Endothelial cell of umbilical vein (primary cell): Measurements from ENCODE around the gene SEC16B. TPM values are rescaled to one million over a fixed set of nuclear protein-coding genes. Genes with fewer than 3 reads are reported as not detected.

ENCODE experiments used
- BruUV-seq: library from RNA; stranded (reverse); fragments of 400-500 nt; replicated peaks from 2 replicates; lab custom pipeline; 2021; lab: Mats Ljungman, UMichigan
- CTCF ChIA-PET: fragments of 300-600, 350-600 bp; sonication (Branson Sonifier 250); formaldehyde crosslinking; loops from one replicate; lab custom pipeline; 2021; ENCODE audit warnings: antibody characterized with exemption, inconsistent platforms; lab: Charles Lee
- POLR2A ChIA-PET: fragments of 300-600, 350-600 bp; sonication (Branson Sonifier 250); formaldehyde crosslinking; loops from one replicate; lab custom pipeline; 2021; ENCODE audit warnings: antibody characterized with exemption, inconsistent platforms; lab: Charles Lee
- DNase-seq: peaks from one replicate; pipeline ENCODE4 v3.0.0-alpha.2; 2011; ENCODE audit warnings: low read depth, low spot score
- FAIRE-seq: peaks from 2 replicates; lab custom pipeline; 2011; peaks lifted over from hg19 to GRCh38; lab: Jason Lieb, UNC
- H2AFZ ChIP-seq: 2 replicates; pipeline ENCODE4 v1.6.0; 2012; ENCODE audit warnings: low read depth, low read length, control low read depth, inconsistent platforms
- H3K27ac ChIP-seq: 2 replicates; pipeline ENCODE4 v1.5.1; 2011; ENCODE audit warnings: low read depth, mild to moderate bottlenecking, control low read depth, low read length, moderate library complexity; ENCODE audit not compliant: insufficient read depth
- H3K27me3 ChIP-seq, 2 experiments: 2 replicates each; pipeline versions ENCODE4 v1.6.0 to v1.6.1; 2011; ENCODE audit warnings: low read length in 2 of 2, mixed read lengths in 1 of 2; ENCODE audit not compliant: control insufficient read depth in 2 of 2, insufficient read depth in 2 of 2
- H3K36me3 ChIP-seq, 2 experiments: 2 replicates in 1 of 2; 3 replicates in 1 of 2; pipeline ENCODE4 v1.5.1; 2011; ENCODE audit warnings: low read length in 2 of 2, mild to moderate bottlenecking in 1 of 2, moderate library complexity in 1 of 2; ENCODE audit not compliant: control insufficient read depth in 2 of 2, insufficient read depth in 2 of 2; ENCODE audit errors: extremely low read depth in 1 of 2
- H3K4me1 ChIP-seq: 3 replicates; pipeline ENCODE4 v1.5.1; 2011; ENCODE audit warnings: mild to moderate bottlenecking, low read length; ENCODE audit not compliant: control insufficient read depth, insufficient read depth; ENCODE audit errors: extremely low read depth
- H3K4me2 ChIP-seq: 2 replicates; pipeline ENCODE4 v1.6.1; 2011; ENCODE audit warnings: low read length, control low read depth, mixed read lengths; ENCODE audit not compliant: insufficient read depth
- H3K4me3 ChIP-seq, 3 experiments: fragments of 200-600 bp in 1 of 3; sonication (generic), shearing (Covaris generic) in 1 of 3; replicated peaks in 1 of 3; 2 replicates each; pipeline ENCODE4 v1.5.1; 2011 to 2016; ENCODE audit warnings: control low read depth in 3 of 3, low read length in 3 of 3, mild to moderate bottlenecking in 2 of 3, inconsistent platforms in 1 of 3, low read depth in 1 of 3, moderate library complexity in 1 of 3; ENCODE audit not compliant: insufficient read depth in 1 of 3
- H3K79me2 ChIP-seq: 2 replicates; pipeline ENCODE4 v1.6.0; 2012; ENCODE audit warnings: low read length, inconsistent platforms; ENCODE audit not compliant: control insufficient read depth, insufficient read depth
- H3K9ac ChIP-seq: replicated peaks from 2 replicates; pipeline ENCODE3; 2011; ENCODE audit warnings: low read length, control low read depth; ENCODE audit not compliant: insufficient read depth; ENCODE audit errors: extremely low read depth
- H3K9me1 ChIP-seq: replicated peaks from 3 replicates; pipeline ENCODE4 v1.6.0; 2011; ENCODE audit warnings: mild to moderate bottlenecking, low read length; ENCODE audit not compliant: control insufficient read depth, insufficient read depth; ENCODE audit errors: extremely low read depth
- H3K9me3 ChIP-seq: replicated peaks from 2 replicates; pipeline ENCODE4 v1.5.1; 2012; ENCODE audit warnings: low read length, inconsistent platforms; ENCODE audit not compliant: control insufficient read depth, insufficient read depth
- H4K20me1 ChIP-seq: replicated peaks from 2 replicates; pipeline ENCODE3; 2011; ENCODE audit warnings: mild to moderate bottlenecking, low read length; ENCODE audit not compliant: control insufficient read depth, insufficient read depth; ENCODE audit errors: extremely low read depth
- CTCF ChIP-seq, 2 donors: IDR thresholded peaks; 1 replicate in 1 of 2; 2 replicates in 1 of 2; pipeline ENCODE4 v1.5.1; 2011; ENCODE audit warnings: low read length in 2 of 2, mild to moderate bottlenecking in 2 of 2, moderate library complexity in 2 of 2, control low read depth in 1 of 2, inconsistent platforms in 1 of 2, low read depth in 1 of 2; ENCODE audit not compliant: insufficient read depth in 1 of 2; ENCODE audit errors: extremely low read depth in 1 of 2
- EZH2 ChIP-seq: IDR thresholded peaks from 2 replicates; pipeline ENCODE4 v1.6.1; 2012; ENCODE audit warnings: borderline replicate concordance, low read depth, mild to moderate bottlenecking, moderate library complexity, low read length, inconsistent platforms; ENCODE audit not compliant: severe bottlenecking
- FOS ChIP-seq: IDR thresholded peaks from 2 replicates; pipeline ENCODE4 v1.6.1; 2011; ENCODE audit warnings: mild to moderate bottlenecking, low read length, moderate library complexity, borderline replicate concordance; ENCODE audit not compliant: insufficient read depth
- GATA2 ChIP-seq: IDR thresholded peaks from 2 replicates; pipeline ENCODE4 v1.7.0; 2011; ENCODE audit warnings: low read depth, mild to moderate bottlenecking, moderate library complexity, mixed read lengths, low read length; ENCODE audit not compliant: insufficient read length, insufficient read depth
- JUN ChIP-seq: IDR thresholded peaks from 2 replicates; pipeline ENCODE4 v1.6.1; 2011; ENCODE audit warnings: borderline replicate concordance, low read depth; ENCODE audit not compliant: insufficient read length, insufficient read depth
- MAX ChIP-seq: IDR thresholded peaks from 2 replicates; pipeline ENCODE4 v1.6.1; 2011; ENCODE audit not compliant: insufficient read depth, insufficient read length
- MYC ChIP-seq: IDR thresholded peaks from one replicate; pipeline ENCODE4 v1.6.1; 2011; ENCODE audit warnings: mild to moderate bottlenecking, low read depth, low read length
- POLR2A ChIP-seq: IDR thresholded peaks from 2 replicates; pipeline ENCODE4 v1.6.1; 2012; ENCODE audit warnings: low read depth, mild to moderate bottlenecking, control low read depth, low read length
- POLR2AphosphoS5 ChIP-seq: IDR thresholded peaks from 2 replicates; pipeline ENCODE4 v1.6.1; 2012; ENCODE audit warnings: low read depth, mild to moderate bottlenecking, control low read depth, low read length, moderate library complexity; ENCODE audit not compliant: insufficient read depth
- dilution Hi-C: fragments of 300-500 bp; cut with MboI; formaldehyde crosslinking; loops from one replicate; pipeline ENCODE4 v1.15.0; 2019; ENCODE audit warnings: low sequenced_read_pairs; ENCODE audit not compliant: extremely low pct_ligation_motif_present
- intact Hi-C: fragments of 100-400 bp; cut with micrococcal nuclease; formaldehyde crosslinking; loops from one replicate; pipeline ENCODE4 v1.10.0; 2022
- polyA plus RNA-seq, 4 experiments: library from polyadenylated mRNA; depleted of rRNA in 3 of 4; stranded (reverse) in 3 of 4; unstranded in 1 of 4; fragments of >200 nt; gene quantifications; 2 replicates each; pipeline versions ENCODE4 v1.2.1 to v1.2.3, GENCODE V29; 2011 to 2012; ENCODE audit warnings: missing spikeins in 1 of 4
- total RNA-seq: library from RNA; stranded (reverse); gene quantifications from 2 replicates; pipeline ENCODE4 v1.2.3, GENCODE V29; 2021

Gene SEC16B
- total and polyA plus RNA-seq, 2 donors (not counting 3 experiments of a cell fraction or from before 2014, with no cell fraction given): 0.44 to 0.58 TPM

- no peak overlapping the region for H3K4me3 ChIP-seq
- H3K9me3 ChIP-seq: no peaks in the 10 kb centered on the region
- H4K20me1 ChIP-seq: no peaks in the 10 kb centered on the region
- no peaks in the 10 kb centered on the region for H3K79me2 ChIP-seq
- no peak for FAIRE-seq
- H3K4me2 ChIP-seq: no peak overlapping the region
- TF ChIP-seq MAX (no peak), FOS (no peak), CTCF (IDR thresholded peaks at IDR 0.05; ENCODE audit: extremely low read depth in 1 of 2, insufficient read depth in 1 of 2, low read depth in 1 of 2, low read length in 2 of 2) (no peak), JUN (no peak), POLR2A (no peak), MYC (no peak), EZH2 (no peak), GATA2 (no peak), POLR2AphosphoS5 (no peak)
- H3K27me3 ChIP-seq: no peaks in the 10 kb centered on the region
- H2AFZ ChIP-seq: no peak overlapping the region
- H3K36me3 ChIP-seq: no peaks in the 10 kb centered on the region
- H3K4me1 ChIP-seq: no peaks in the 10 kb centered on the region
- intact Hi-C loops (no loop called here), dilution Hi-C loops (no loop called here)
- POLR2A ChIA-PET: no interaction called here
- no TSS peak for BruUV-seq
- no peak overlapping the region for H3K9ac ChIP-seq
- CTCF ChIA-PET: no interaction called here
- DNase-seq: no peak
- no peak overlapping the region for H3K27ac ChIP-seq
- no peaks in the 10 kb centered on the region for H3K9me1 ChIP-seq
Measured at GRCh38 chr1:177965293-177965692, 4.6 kb downstream of the SEC16B start.
